Smooth muscle cell of the coronary artery (primary cell): Measurements from ENCODE around the gene RB1. TPM values are rescaled to one million over a fixed set of nuclear protein-coding genes. Genes with fewer than 3 reads are reported as not detected.

Source experiments
- total RNA-seq: library from RNA; depleted of rRNA; stranded (reverse); fragments of >200 nt; gene quantifications from 2 replicates; pipeline ENCODE4 v1.2.3, GENCODE V29; 2014; ENCODE audit warnings: low replicate concordance

RB1 gene
- total RNA-seq = 15.0 and 26.4 TPM in 2 replicates

DNA sequence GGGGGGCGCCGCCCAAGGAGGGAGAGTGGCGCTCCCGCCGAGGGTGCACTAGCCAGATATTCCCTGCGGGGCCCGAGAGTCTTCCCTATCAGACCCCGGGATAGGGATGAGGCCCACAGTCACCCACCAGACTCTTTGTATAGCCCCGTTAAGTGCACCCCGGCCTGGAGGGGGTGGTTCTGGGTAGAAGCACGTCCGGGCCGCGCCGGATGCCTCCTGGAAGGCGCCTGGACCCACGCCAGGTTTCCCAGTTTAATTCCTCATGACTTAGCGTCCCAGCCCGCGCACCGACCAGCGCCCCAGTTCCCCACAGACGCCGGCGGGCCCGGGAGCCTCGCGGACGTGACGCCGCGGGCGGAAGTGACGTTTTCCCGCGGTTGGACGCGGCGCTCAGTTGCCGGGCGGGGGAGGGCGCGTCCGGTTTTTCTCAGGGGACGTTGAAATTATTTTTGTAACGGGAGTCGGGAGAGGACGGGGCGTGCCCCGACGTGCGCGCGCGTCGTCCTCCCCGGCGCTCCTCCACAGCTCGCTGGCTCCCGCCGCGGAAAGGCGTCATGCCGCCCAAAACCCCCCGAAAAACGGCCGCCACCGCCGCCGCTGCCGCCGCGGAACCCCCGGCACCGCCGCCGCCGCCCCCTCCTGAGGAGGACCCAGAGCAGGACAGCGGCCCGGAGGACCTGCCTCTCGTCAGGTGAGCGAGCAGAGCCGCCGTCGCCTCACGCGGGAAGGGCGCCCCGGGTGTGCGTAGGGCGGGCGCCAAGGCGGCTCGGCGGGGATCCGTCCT lies at the start of gene RB1:
RB1 (plus strand) TSS at position 393 of the 784 bp plus-strand sequence; CDS start at position 555, 162 bp downstream.

DNA sequence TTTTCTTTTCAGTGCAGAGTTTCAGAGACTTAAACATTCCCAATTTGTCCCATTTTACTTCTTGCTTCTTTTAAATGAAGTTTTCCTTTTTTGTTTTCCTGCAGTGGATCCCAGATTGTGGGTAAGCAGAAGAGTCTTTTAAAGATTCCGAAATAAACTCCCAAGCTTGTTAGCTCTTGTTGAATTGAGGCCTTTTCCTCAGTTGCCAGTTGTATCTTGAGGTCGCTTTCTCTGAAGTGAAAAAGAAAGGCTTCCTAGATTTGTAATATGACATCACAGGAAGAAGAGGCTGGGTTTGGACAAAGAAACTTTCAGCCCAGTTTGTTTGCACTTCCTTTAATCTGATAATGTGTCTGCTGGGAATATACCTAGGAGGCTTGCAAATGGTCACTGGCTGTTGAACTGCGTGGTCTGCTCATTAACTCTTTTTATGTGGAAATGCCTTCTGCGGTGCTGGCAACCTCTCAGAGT lies 109.4 kb downstream of the RB1 start, which contains the start of gene LPAR6:
LPAR6 (minus strand) TSS at position 233 of the 471 bp plus-strand sequence. CDS start 690 bp downstream, outside the sequence.

Other genes with a start within 250 kb of the RB1 start
- gene MED4, start 208.6 kb upstream of the RB1 start, total RNA-seq = 24.1 and 35.5 TPM in 2 replicates
- 81.8 and 168 TPM in 2 replicates for gene ITM2B, start 70.5 kb upstream of the RB1 start, total RNA-seq
- 5.1 and 7.7 TPM in 2 replicates for gene LPAR6, start 109.4 kb downstream of the RB1 start, total RNA-seq
- 4.7 and 7.6 TPM in 2 replicates for gene RCBTB2, start 229.3 kb downstream of the RB1 start, total RNA-seq